Astrocyte of the cerebellum (primary cell): ENCODE data around the gene MCM3AP.

Experiments used
- DNase-seq: peaks from one replicate; pipeline ENCODE4 v3.0.0-alpha.2; 2011; ENCODE audit warnings: low read depth
- H3K4me3 ChIP-seq: 2 replicates; pipeline ENCODE4 v1.5.1; 2011; ENCODE audit warnings: mild to moderate bottlenecking, low read depth, low read length, moderate library complexity
- CTCF ChIP-seq: IDR thresholded peaks from 2 replicates; pipeline ENCODE4 v1.5.1; 2012; ENCODE audit warnings: low read length, low read depth, moderate library complexity, mild to moderate bottlenecking; ENCODE audit errors: missing control alignments
- in situ Hi-C: cut with HindIII; loops from 2 replicates; pipeline ENCODE4 v1.10.0; 2017; ENCODE audit warnings: low sequenced_read_pairs

MCM3AP gene

DNA sequence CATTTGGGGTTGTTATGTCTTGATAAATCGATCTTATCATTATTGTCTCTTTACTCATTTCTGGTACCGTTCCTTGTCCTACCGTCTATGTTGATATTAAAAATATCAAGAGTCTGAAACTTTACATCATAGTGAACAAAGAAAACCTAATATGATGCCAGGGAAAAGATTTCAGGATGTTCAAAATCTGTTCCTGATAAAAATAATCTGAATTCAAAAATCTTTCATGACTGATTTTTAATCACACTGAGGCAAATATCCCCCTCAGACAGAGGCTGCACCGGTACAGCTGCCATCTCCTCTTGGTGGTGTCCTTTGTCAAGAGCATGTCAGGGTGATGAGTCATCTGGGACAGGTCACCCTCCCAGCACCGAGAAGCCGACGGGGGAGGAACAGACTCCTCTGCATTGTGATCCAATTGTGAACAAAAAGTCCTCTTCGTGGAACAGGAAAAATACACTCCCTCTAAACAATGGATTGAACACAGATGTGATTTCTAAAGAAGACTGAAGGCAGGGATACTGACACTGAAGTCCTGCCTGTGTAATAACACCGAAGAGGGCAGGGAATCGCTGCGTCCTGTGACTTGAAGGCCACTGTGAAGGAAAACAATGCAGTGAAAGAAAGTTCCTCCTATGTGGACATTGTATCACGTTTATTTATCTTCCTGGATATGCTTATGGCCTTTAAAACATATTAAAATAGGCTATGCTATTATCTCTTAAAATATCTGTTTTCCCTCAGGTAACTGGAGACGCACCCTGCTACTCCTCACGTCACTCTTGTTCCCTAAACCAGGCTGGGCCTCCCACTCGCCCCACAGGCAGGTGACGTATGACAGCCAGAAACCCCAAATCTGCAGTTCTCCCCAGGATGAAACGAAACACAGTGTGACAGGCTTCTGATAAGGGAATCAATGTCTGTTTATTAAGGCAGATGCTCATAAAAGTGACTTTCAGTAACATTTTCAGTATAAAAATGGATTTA lies 96.9 kb downstream of the MCM3AP start:
- in situ Hi-C loops: no loop called here
- no peak overlapping the region for H3K4me3 ChIP-seq
- no peak for DNase-seq
- TF ChIP-seq CTCF: no peak

DNA sequence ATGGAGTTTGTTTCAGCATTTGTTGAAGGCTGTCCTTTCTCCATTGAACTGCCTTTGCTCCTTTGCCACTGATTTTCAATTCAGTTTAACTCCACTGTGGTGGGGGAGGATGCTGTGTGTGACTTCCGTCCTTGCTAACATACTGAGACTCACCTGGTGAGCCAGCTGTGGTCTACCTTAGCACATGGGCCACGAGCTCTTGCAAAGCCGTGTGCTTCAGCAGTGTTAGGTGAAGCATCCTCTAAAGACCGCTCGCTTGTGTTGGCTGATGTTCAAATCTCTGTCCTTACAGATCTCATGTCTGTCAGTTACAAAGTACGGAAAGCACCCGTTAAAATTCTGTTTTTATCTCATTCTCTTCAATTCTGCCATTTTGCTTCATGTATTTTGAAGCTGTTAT lies 97.6 kb downstream of the MCM3AP start:
- DNase-seq: no peak
- TF ChIP-seq CTCF: no peak
- H3K4me3 ChIP-seq: no peak overlapping the region
- in situ Hi-C loops: no loop called here

GRCh38 chr21:46187261-46187660 lies 98.2 kb downstream of the MCM3AP start:
- no peak for TF ChIP-seq CTCF
- in situ Hi-C loops: no loop called here
- H3K4me3 ChIP-seq: no peak overlapping the region

GRCh38 chr21:46185716-46186115 lies 99.7 kb downstream of the MCM3AP start:
- H3K4me3 ChIP-seq: no peak overlapping the region
- in situ Hi-C loops: no loop called here
- no peak for TF ChIP-seq CTCF
- DNase-seq: no peak

More at GRCh38 chr21:46187261-46187660, 98.2 kb downstream of the MCM3AP start:
- no peak for DNase-seq
